Keratinocyte (primary cell): ENCODE data around the gene GRK3. TPM values are rescaled to one million over a fixed set of nuclear protein-coding genes. Genes with fewer than 3 reads are reported as not detected.

Experiments used
- DNase-seq: peaks from one replicate; pipeline ENCODE4 v3.0.0-alpha.2; 2011; ENCODE audit warnings: low read depth, missing footprints, low spot score
- FAIRE-seq: peaks from 2 replicates; lab custom pipeline; 2011; peaks lifted over from hg19 to GRCh38; lab: Jason Lieb, UNC
- H2AFZ ChIP-seq: 2 replicates; pipeline ENCODE4 v1.6.0; 2012; ENCODE audit warnings: low read length, control low read depth, inconsistent platforms; ENCODE audit not compliant: control insufficient read depth
- H3K27ac ChIP-seq: 2 replicates; pipeline ENCODE4 v1.5.1; 2011; ENCODE audit warnings: low read length; ENCODE audit not compliant: control insufficient read depth, insufficient read depth
- H3K27me3 ChIP-seq: 3 replicates; pipeline ENCODE4 v1.6.0; 2011; ENCODE audit warnings: low read length; ENCODE audit not compliant: control insufficient read depth, insufficient read depth; ENCODE audit errors: extremely low read depth
- H3K36me3 ChIP-seq, 2 experiments: 2 replicates in 1 of 2; 3 replicates in 1 of 2; pipeline ENCODE4 v1.5.1; 2011; ENCODE audit warnings: low read length in 2 of 2, mild to moderate bottlenecking in 1 of 2; ENCODE audit not compliant: control insufficient read depth in 2 of 2, insufficient read depth in 2 of 2; ENCODE audit errors: extremely low read depth in 1 of 2
- H3K4me1 ChIP-seq: 3 replicates; pipeline ENCODE4 v1.5.1; 2011; ENCODE audit warnings: low read length; ENCODE audit not compliant: control insufficient read depth, insufficient read depth; ENCODE audit errors: extremely low read depth
- H3K4me2 ChIP-seq: 3 replicates; pipeline ENCODE4 v1.6.0; 2011; ENCODE audit warnings: low read depth, low read length; ENCODE audit not compliant: control insufficient read depth, insufficient read depth; ENCODE audit errors: extremely low read depth
- H3K4me3 ChIP-seq, 3 experiments: fragments of 200-600 bp in 1 of 3; sonication (generic) in 1 of 3; 2 replicates in 2 of 3; 3 replicates in 1 of 3; pipeline ENCODE4 v1.5.1; 2011 to 2016; ENCODE audit warnings: low read length in 3 of 3, mild to moderate bottlenecking in 3 of 3, control low read depth in 2 of 3, inconsistent platforms in 1 of 3, low read depth in 1 of 3, mixed read lengths in 1 of 3, mixed run types in 1 of 3, moderate library complexity in 1 of 3; ENCODE audit not compliant: control insufficient read depth in 2 of 3, insufficient read depth in 2 of 3; ENCODE audit errors: extremely low read depth in 1 of 3
- H3K79me2 ChIP-seq: 2 replicates; pipeline ENCODE4 v1.6.0; 2012; ENCODE audit warnings: low read length; ENCODE audit not compliant: control insufficient read depth, insufficient read depth
- H3K9ac ChIP-seq: 3 replicates; pipeline ENCODE4 v1.6.0; 2011; ENCODE audit warnings: low read length; ENCODE audit not compliant: control insufficient read depth, insufficient read depth; ENCODE audit errors: extremely low read depth
- H3K9me1 ChIP-seq: 3 replicates; pipeline ENCODE4 v1.6.0; 2011; ENCODE audit warnings: low read length; ENCODE audit not compliant: control insufficient read depth, insufficient read depth; ENCODE audit errors: extremely low read depth
- H3K9me3 ChIP-seq: 2 replicates; pipeline ENCODE4 v1.5.1; 2012; ENCODE audit warnings: low read depth, low read length; ENCODE audit not compliant: control insufficient read depth
- H4K20me1 ChIP-seq: 3 replicates; pipeline ENCODE4 v1.6.0; 2011; ENCODE audit warnings: low read length; ENCODE audit not compliant: control insufficient read depth, insufficient read depth; ENCODE audit errors: extremely low read depth
- EZH2 ChIP-seq: IDR thresholded peaks from one replicate; pipeline ENCODE4 v1.6.1; 2012; ENCODE audit warnings: inconsistent platforms, mild to moderate bottlenecking, low read length, moderate library complexity
- dilution Hi-C: fragments of 300-500 bp; cut with MboI; formaldehyde crosslinking; loops from one replicate; pipeline ENCODE4 v1.7.0; 2020; ENCODE audit warnings: low sequenced_read_pairs; ENCODE audit not compliant: extremely low pct_ligation_motif_present
- polyA plus RNA-seq, 5 experiments: library from polyadenylated mRNA; depleted of rRNA in 3 of 5; stranded (reverse) in 3 of 5; stranded (forward) in 1 of 5; unstranded in 1 of 5; fragments of >200 nt; gene quantifications; 1 replicate in 1 of 5; 2 replicates in 3 of 5; 3 replicates in 1 of 5; pipeline versions ENCODE4 v1.2.1 to v1.2.3, GENCODE V29; 2011 to 2012; ENCODE audit warnings: missing spikeins in 2 of 5, low read depth in 1 of 5, low replicate concordance in 1 of 5
- TF ChIP-seq, protein P1 (sequence below), 3 experiments: IDR thresholded peaks in 1 of 3; conservative IDR thresholded peaks in 1 of 3; optimal IDR thresholded peaks in 1 of 3; 2 replicates in 2 of 3; 3 replicates in 1 of 3; pipeline versions ENCODE3 to v1.5.1; 2011; ENCODE audit warnings: low read length in 3 of 3, mild to moderate bottlenecking in 3 of 3, moderate library complexity in 2 of 3, control low read depth in 1 of 3, inconsistent platforms in 1 of 3; ENCODE audit not compliant: insufficient read depth in 2 of 3; ENCODE audit errors: extremely low read depth in 1 of 3

Gene GRK3
- polyA plus RNA-seq, 1 donor (not counting 4 experiments of a cell fraction or from before 2014, with no cell fraction given): 8.1 TPM

DNA sequence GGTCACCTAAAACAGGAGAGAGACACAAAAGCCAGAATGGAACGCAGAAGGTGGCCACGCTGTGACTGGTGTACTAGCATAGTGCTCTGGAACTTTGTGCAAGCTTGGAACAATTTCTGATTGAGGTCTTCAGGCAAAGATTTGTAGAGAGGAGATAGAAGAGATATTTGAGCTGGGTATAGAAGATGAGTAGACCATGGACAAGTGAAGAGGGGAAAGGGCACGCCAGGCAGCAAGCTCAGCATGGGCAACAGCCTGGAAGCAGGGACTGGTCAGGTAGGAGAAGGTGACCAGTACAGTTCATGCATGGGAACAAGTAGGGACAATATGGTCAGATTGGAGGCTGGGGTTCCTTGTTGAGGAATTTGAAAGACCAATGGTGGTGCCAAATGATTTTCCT, 201.9 kb downstream of the GRK3 start:
- TF ChIP-seq EZH2: no peak
- TF ChIP-seq, protein P1, sequence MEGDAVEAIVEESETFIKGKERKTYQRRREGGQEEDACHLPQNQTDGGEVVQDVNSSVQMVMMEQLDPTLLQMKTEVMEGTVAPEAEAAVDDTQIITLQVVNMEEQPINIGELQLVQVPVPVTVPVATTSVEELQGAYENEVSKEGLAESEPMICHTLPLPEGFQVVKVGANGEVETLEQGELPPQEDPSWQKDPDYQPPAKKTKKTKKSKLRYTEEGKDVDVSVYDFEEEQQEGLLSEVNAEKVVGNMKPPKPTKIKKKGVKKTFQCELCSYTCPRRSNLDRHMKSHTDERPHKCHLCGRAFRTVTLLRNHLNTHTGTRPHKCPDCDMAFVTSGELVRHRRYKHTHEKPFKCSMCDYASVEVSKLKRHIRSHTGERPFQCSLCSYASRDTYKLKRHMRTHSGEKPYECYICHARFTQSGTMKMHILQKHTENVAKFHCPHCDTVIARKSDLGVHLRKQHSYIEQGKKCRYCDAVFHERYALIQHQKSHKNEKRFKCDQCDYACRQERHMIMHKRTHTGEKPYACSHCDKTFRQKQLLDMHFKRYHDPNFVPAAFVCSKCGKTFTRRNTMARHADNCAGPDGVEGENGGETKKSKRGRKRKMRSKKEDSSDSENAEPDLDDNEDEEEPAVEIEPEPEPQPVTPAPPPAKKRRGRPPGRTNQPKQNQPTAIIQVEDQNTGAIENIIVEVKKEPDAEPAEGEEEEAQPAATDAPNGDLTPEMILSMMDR (optimal IDR thresholded peaks at IDR 0.05 in 1 of 3, IDR thresholded peaks at IDR 0.05 in 1 of 3, conservative IDR thresholded peaks at IDR 0.05 in 1 of 3; ENCODE audit: extremely low read depth in 1 of 3, insufficient read depth in 2 of 3, low read length in 3 of 3): no peak
- no peak for FAIRE-seq

DNA sequence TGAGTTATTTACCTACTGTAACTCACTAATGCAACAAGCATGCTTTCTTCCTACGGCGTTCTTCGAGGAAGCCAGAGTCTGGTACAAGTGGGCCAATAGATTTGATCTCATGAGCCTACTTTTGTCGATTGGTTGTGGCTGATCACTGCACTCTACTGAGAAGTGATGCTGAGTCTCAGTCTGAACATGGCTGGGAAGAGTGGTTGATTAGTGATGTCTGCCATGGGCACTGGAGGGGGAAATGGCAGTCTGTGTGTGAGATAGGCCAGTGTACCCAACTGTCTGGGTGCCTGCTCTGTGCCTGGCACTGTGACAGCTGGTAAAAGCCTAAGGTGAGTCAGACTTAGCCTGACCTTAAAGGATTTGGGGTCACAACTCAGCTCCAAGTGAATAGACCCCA, 205.9 kb downstream of the GRK3 start:
- H4K20me1 ChIP-seq: no peaks in the 10 kb centered on the region
- H3K4me2 ChIP-seq: no peak overlapping the region
- DNase-seq: no peak
- no peak overlapping the region for H3K9ac ChIP-seq
- H3K36me3 ChIP-seq: no peaks in the 10 kb centered on the region
- H3K9me3 ChIP-seq: peaks cover 9% of the 10 kb centered on the region
- TF ChIP-seq EZH2: no peak
- TF ChIP-seq, protein P1 (optimal IDR thresholded peaks at IDR 0.05 in 1 of 3, IDR thresholded peaks at IDR 0.05 in 1 of 3, conservative IDR thresholded peaks at IDR 0.05 in 1 of 3; ENCODE audit: extremely low read depth in 1 of 3, insufficient read depth in 2 of 3, low read length in 3 of 3): no peak
- no peak for FAIRE-seq
- H3K4me3 ChIP-seq: no peak overlapping the region
- H3K27ac ChIP-seq: no peak overlapping the region
- no peaks in the 10 kb centered on the region for H3K9me1 ChIP-seq
- dilution Hi-C loops: no loop called here
- no peak overlapping the region for H2AFZ ChIP-seq
- no peaks in the 10 kb centered on the region for H3K79me2 ChIP-seq
- no peaks in the 10 kb centered on the region for H3K27me3 ChIP-seq
- no peaks in the 10 kb centered on the region for H3K4me1 ChIP-seq

More for the DNA sequence above, 201.9 kb downstream of the GRK3 start:
- dilution Hi-C loops: no loop called here
- Histone ChIP-seq H3K4me2 (no peak overlapping the region), H3K36me3 (no peaks in the 10 kb centered on the region), H3K4me1 (peaks cover 5% of the 10 kb centered on the region), H3K27ac (no peak overlapping the region), H3K79me2 (no peaks in the 10 kb centered on the region), H3K4me3 (no peak overlapping the region), H3K27me3 (no peaks in the 10 kb centered on the region), H3K9ac (no peak overlapping the region), H4K20me1 (no peaks in the 10 kb centered on the region), H3K9me3 (peaks cover 9% of the 10 kb centered on the region), H2AFZ (no peak overlapping the region), H3K9me1 (no peaks in the 10 kb centered on the region)
- no peak for DNase-seq
